Measurements from ENCODE around the gene DCST2.

The DCST2 gene

GRCh38 chr1:155048449-155049334 lies 15.1 kb upstream of the DCST2 start:
- no peak for DNase-seq

DNA sequence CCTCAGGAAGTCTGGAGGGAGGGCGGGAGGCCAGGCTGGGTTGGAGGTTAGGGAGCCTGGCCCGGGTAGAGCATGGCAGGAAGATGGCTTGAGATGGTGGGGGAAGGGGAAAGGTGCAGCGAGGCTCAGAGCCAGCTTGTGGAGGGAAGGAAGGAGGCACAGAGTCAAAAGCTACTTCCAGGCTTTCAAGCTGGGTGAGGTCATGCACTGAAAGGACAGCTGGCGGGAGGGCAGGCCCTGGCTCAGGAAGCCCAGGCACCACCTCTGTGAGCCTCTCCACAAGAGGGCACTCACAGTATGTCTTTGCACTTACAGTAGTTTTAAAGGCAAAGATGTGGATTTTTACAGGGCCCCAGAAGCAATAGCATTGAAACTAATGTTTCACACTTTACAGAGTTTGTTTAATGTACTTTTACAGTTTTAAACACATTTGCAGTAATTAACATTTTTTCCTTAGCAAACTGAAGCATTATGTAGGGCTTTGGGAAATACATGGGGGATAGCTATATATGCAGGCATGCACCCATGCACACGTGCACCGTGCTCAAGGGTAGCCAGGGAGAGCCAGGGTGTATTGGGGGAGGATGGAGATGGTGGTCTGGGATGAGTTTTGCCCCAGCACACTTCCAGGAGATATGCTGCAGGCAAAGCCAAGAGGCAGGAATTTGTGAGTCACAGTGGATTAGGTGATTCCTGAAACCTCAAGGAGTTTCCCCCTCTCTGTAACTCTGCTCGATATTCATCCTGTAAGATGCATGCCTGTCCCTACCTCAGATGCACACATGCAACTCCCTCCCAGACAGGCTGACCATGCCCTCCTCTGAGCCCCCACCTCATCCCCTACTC lies 11.5 kb upstream of the DCST2 start:
- DNase-seq, result peak; percentile 73

GRCh38 chr1:155044365-155044764 lies 10.8 kb upstream of the DCST2 start:
- no peak for DNase-seq

DNA sequence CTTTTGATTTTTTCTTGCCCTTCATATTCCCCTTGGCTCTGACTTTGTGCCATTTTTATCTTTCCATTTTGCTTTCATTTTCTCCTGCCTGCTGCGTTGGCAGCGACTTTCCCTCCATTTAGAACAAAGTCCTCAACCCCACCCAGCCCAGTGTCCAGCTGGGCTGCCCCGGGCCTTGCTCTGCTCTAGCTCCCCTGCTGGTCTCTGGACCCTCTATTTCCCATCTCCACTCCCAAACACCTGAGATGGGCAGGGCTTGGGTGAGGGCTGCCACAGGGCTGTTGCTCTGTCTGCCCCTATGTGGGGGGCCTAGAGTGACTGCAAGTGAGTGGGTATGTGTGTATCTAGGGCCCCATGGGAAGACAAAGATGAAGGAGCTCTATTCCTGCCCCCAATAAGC lies 10.2 kb upstream of the DCST2 start:
- peak; percentile 18 for DNase-seq

GRCh38 chr1:155043301-155043702 lies 9.7 kb upstream of the DCST2 start:
- DNase-seq, result peak; percentile 14

GRCh38 chr1:155042789-155043188 lies 9.2 kb upstream of the DCST2 start:
- DNase-seq, result no peak

- DNase-seq, result no peak
These were observed 6.9 kb upstream of the DCST2 start for GRCh38 chr1:155040358-155041093.

- DNase-seq, result no peak
These were observed 5.7 kb upstream of the DCST2 start for GRCh38 chr1:155039308-155039669.

GRCh38 chr1:155038602-155039307 lies 5.2 kb upstream of the DCST2 start:
- no peak for DNase-seq

- DNase-seq, result no peak
These were observed 4.4 kb upstream of the DCST2 start for GRCh38 chr1:155037851-155038441.

- DNase-seq, result no peak
These were observed 3.5 kb upstream of the DCST2 start for GRCh38 chr1:155037043-155037442.

DNA sequence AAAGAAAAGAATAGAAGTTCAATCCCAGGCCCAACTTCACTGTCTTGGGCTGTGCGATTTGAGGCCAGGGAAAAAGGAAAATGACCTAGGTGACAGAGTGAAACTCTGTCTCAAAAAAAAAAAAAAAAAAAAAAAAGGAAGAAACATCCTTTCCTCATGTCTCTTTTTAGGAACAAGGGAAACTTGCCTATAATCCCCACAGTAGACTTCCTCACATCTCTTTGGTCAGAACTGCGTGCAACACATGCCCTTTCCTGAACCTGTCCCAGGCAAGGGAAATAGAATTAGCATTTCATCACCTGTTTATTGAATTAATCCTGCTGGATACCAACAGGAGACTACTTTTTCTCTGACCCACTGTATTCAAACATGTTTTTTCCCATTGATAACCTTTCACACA lies 2.4 kb upstream of the DCST2 start:
- no peak for DNase-seq

- DNase-seq, result no peak
These were observed 982 bp upstream of the DCST2 start for GRCh38 chr1:155034318-155035208.

DNA sequence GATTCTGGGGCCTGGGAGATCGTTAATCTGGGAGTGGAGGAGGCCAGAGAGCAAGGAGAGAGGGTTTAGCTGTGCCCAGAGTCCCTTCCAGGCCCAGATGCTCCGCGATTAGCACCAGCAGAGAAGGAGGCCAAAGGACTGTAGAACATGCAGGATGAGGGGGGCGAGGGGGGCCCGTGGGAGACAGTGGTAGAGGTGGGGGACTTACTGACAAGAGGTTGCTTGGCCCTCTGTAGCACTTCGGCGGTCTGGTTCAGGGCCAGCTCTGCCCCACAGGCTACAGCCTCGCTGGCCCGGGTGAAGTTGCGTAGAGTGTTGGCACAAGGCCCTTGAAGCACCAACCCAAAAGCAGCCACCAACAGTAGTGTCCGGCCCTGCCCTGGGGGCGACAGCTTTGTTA lies 695 bp downstream of the DCST2 start:
- no peak for DNase-seq

GRCh38 chr1:155030899-155031298 lies 2.7 kb downstream of the DCST2 start:
- no peak for DNase-seq

DNA sequence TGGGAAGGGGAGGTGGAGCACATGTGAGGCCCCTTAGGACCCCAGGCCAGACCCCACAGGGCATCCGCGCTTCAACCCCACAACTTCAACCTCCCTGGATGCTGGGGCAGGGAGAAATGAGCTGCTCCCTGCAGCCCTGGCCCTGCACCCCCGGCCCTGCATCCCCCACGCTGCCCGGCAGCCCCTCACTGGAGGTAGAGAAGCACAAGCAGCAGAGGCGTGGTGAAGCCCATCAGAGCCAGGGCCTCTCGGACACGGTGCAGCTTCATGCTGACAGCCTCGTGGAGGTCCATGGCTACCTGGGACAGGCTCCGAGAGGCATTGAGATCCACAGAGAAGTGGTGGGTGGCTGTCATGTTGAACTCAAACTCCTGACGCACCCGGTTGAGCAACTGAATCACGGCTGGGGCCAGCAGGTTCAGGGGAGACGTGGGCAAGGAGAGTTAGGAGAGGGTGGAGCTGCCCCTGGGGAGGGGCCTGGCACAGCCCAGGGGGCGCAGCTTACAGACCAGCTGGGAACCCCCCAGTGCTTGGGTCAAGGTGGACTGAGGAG lies 3.3 kb downstream of the DCST2 start:
- DNase-seq, result no peak

DNA sequence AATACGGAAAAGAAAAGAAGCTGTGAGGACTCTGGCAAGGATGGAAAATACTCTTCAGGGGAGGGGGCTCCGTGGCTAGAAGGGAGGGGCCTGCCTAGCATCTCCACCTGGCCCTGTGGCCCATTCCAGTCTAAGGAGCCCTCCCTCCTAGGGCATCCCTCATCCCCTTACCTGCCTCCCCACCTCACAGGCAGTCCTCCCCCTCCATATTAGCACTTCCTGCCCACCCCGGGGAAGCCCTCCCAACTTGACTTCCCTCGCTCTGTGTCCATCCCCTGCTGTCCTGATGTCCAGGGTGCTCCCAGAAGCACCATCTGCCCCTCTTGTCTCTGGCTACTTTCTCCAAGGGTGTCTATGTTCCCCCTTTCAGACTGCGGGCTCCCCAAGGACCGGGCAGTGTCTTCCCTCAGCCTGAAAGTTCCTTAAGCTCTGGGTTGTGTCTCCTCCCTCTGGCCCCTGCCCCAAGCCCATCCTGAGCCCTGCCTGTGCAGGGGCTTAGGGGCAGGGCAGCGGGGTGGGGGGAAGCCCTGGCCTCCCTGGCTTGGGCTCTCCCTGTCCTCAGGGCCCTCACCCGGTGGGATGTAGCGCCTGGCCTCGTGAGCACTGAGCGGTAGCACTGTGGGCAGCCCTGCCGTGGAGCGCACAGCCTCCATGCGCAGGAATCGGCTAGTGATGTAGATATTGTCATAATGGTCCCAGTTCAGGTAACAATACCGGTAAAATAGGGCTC lies 3.9 kb downstream of the DCST2 start:
- no peak for DNase-seq

DNA sequence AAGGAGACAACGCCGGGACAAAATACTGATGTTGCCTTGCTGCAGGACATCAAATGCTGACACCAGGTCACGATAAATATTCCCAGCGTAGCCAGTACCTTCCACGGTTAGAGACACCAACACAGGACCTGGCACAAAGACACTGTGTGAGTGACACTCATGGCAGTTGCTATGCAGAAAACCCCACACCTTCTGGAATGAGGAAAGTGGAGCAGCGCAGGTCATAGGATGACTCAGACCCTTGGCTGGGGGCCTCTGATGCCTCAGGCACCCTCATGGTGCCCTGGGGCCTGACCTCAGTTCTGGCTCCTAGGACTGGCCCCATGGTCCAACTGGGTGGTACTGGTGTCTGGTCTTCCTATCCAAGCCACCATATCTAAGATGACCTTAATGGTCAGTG lies 7.0 kb downstream of the DCST2 start:
- no peak for DNase-seq

GRCh38 chr1:155026154-155026553 lies 7.4 kb downstream of the DCST2 start:
- DNase-seq, result no peak

GRCh38 chr1:155024315-155024714 lies 9.3 kb downstream of the DCST2 start:
- no peak for DNase-seq
